ENCODE data around the gene CD1D. TPM values are rescaled to one million over a fixed set of nuclear protein-coding genes. Genes with fewer than 3 reads are reported as not detected.

Gene CD1D
- total and polyA plus RNA-seq, 5 experiments from 2014 or later = 0.10 to 0.27 (median 0.15) TPM; not detected in 1

GRCh38 chr1:158177700-158178450 is 2.8 kb upstream of the CD1D start:
- H3K36me3 Mint-ChIP-seq = no peaks in the 10 kb centered on the region
- DNase-seq (peak in 2 of 10 donors; percentile 2 to 27), ATAC-seq (peak; percentile 40 to 73)
- H3K4me3 Mint-ChIP-seq = peak overlapping the region; percentile 4 to 59 (median 53)
- no peak overlapping the region for H3K27ac Mint-ChIP-seq
- peaks cover 25 to 74% (median 51%) of the 10 kb centered on the region in 5 donors for H3K27me3 Mint-ChIP-seq
- H3K4me1 Mint-ChIP-seq = peaks cover 14 to 47% (median 19%) of the 10 kb centered on the region in 4 donors
- POLR2A ChIA-PET = no interaction called here
- H3K9me3 Mint-ChIP-seq = no peaks in the 10 kb centered on the region

- peaks cover 28 to 89% (median 63%) of the 10 kb centered on the region in 5 donors for H3K27me3 Mint-ChIP-seq
- peak overlapping the region in 5 of 10 donors; percentile 2 to 79 (median 31) for H3K4me3 Mint-ChIP-seq
- peak overlapping the region in 1 of 10 donors; percentile 3 for H3K27ac Mint-ChIP-seq
- POLR2A ChIA-PET = no interaction called here
- no peak for DNase-seq
- peaks cover 14 to 53% (median 19%) of the 10 kb centered on the region in 4 donors for H3K4me1 Mint-ChIP-seq
- H3K36me3 Mint-ChIP-seq = no peaks in the 10 kb centered on the region
- H3K9me3 Mint-ChIP-seq = no peaks in the 10 kb centered on the region
- ATAC-seq = no peak
These were observed 1.2 kb upstream of the CD1D start for GRCh38 chr1:158179301-158180041.

DNA sequence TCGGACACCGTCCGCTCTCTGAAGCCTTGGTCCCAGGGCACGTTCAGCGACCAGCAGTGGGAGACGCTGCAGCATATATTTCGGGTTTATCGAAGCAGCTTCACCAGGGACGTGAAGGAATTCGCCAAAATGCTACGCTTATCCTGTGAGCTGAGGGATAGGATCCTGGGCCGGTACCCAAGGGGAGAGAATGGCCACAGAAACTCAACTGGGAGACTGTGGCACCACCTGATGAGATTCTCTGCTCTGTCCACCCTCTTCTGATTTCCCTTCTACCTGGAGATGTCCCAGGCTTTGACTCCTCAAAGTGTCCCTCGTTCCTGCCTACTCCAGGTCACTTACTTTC is 855 bp downstream of the CD1D start:
- peaks cover 28 to 70% (median 58%) of the 10 kb centered on the region in 5 donors for H3K27me3 Mint-ChIP-seq
- no peak for ATAC-seq
- peaks cover 14 to 51% (median 19%) of the 10 kb centered on the region in 4 donors for H3K4me1 Mint-ChIP-seq
- no peak for DNase-seq
- H3K9me3 Mint-ChIP-seq = no peaks in the 10 kb centered on the region
- no peaks in the 10 kb centered on the region for H3K36me3 Mint-ChIP-seq
- POLR2A ChIA-PET = no interaction called here
- peak overlapping the region in 1 of 10 donors; percentile 19 for H3K27ac Mint-ChIP-seq
- peak overlapping the region; percentile 67 to 91 (median 78) for H3K4me3 Mint-ChIP-seq

DNA sequence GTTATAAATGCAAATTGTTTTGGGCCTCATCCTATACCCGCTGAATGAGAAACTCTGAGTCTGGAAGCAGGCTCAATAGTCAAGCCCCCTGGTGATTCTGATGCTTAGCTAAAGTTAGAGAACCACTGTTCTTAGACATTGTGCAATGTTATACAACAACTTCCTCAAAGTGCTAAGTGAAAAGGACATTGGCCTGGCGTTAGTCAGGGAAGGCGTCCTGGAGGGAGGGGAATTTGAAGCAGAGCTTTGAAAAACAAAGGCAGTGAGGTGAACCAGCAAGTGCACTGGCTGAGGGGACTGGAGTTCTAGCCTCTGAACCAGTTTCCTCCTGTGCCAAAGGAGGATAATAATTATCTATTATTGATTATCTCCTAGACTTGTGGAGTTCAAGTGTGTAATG is 5.1 kb downstream of the CD1D start:
- H3K4me3 Mint-ChIP-seq = no peak overlapping the region
- peaks cover 24 to 60% (median 39%) of the 10 kb centered on the region in 5 donors for H3K27me3 Mint-ChIP-seq
- H3K9me3 Mint-ChIP-seq = no peaks in the 10 kb centered on the region
- no peak overlapping the region for H3K27ac Mint-ChIP-seq
- POLR2A ChIA-PET = no interaction called here
- ATAC-seq = no peak
- H3K36me3 Mint-ChIP-seq = no peaks in the 10 kb centered on the region
- H3K4me1 Mint-ChIP-seq = peaks cover 2 to 20% (median 12%) of the 10 kb centered on the region in 4 donors
- no peak for DNase-seq

- H3K27me3 Mint-ChIP-seq = peaks cover 24 to 56% (median 36%) of the 10 kb centered on the region in 5 donors
- no peaks in the 10 kb centered on the region for H3K36me3 Mint-ChIP-seq
- peaks cover 2 to 19% (median 8%) of the 10 kb centered on the region in 4 donors for H3K4me1 Mint-ChIP-seq
- POLR2A ChIA-PET = no interaction called here
- no peak for DNase-seq
- H3K27ac Mint-ChIP-seq = no peak overlapping the region
- ATAC-seq = no peak
- H3K9me3 Mint-ChIP-seq = no peaks in the 10 kb centered on the region
- H3K4me3 Mint-ChIP-seq = no peak overlapping the region
These were observed 5.5 kb downstream of the CD1D start for GRCh38 chr1:158186180-158186579.

- Mint-ChIP-seq H3K27ac (no peak overlapping the region), H3K27me3 (peaks cover 13 to 32% (median 20%) of the 10 kb centered on the region in 5 donors), H3K4me3 (no peak overlapping the region), H3K4me1 (peaks cover 0 to 3% (median 0%) of the 10 kb centered on the region in 4 donors), H3K9me3 (peaks cover 0 to 10% (median 1%) of the 10 kb centered on the region in 9 donors), H3K36me3 (peaks cover 0 to 2% (median 0%) of the 10 kb centered on the region in 3 donors)
- DNase-seq (no peak), ATAC-seq (no peak)
- POLR2A ChIA-PET = no interaction called here
These were observed 7.9 kb downstream of the CD1D start for GRCh38 chr1:158188611-158189010.

DNA sequence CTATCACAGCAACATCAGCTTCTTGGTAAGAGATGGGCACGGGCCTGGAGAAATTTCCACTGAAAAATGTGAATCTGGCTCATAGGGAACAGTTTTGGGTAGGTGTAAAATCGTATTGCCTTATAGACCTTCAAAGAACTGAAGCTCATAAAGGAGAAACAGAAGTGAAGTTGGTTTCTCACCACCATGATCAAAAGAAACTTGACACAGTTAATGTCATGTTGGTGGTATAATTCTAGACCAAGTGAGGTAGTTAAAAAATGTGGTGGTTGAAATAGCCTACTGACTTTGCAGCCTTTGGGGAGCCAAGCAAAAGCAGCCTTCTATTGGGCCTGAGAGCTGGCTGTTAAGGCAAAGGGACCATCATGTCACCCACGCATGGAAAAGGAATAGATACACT is 8.9 kb downstream of the CD1D start:
- Mint-ChIP-seq H3K27ac (no peak overlapping the region), H3K9me3 (peaks cover 0 to 13% (median 4%) of the 10 kb centered on the region in 9 donors), H3K4me3 (no peak overlapping the region), H3K4me1 (peaks cover 0 to 2% (median 0%) of the 10 kb centered on the region in 4 donors), H3K27me3 (peaks cover 9 to 24% (median 21%) of the 10 kb centered on the region in 5 donors), H3K36me3 (peaks cover 0 to 5% (median 0%) of the 10 kb centered on the region in 3 donors)
- ATAC-seq (no peak), DNase-seq (no peak)
- POLR2A ChIA-PET = no interaction called here

- no peak for ATAC-seq
- POLR2A ChIA-PET = no interaction called here
- Mint-ChIP-seq H3K9me3 (peaks cover 0 to 13% (median 4%) of the 10 kb centered on the region in 9 donors), H3K4me3 (no peak overlapping the region), H3K36me3 (peaks cover 0 to 5% (median 0%) of the 10 kb centered on the region in 3 donors), H3K27ac (no peak overlapping the region), H3K4me1 (no peaks in the 10 kb centered on the region), H3K27me3 (peaks cover 13 to 37% (median 27%) of the 10 kb centered on the region in 5 donors)
- DNase-seq = no peak
These were observed 10.6 kb downstream of the CD1D start for GRCh38 chr1:158191299-158191698.

GRCh38 chr1:158196461-158196860 is 15.8 kb downstream of the CD1D start:
- POLR2A ChIA-PET = no interaction called here
- Mint-ChIP-seq H3K36me3 (peaks cover 0 to 5% (median 0%) of the 10 kb centered on the region in 3 donors), H3K27me3 (peaks cover 8 to 55% (median 22%) of the 10 kb centered on the region in 5 donors), H3K9me3 (peaks cover 0 to 13% (median 4%) of the 10 kb centered on the region in 9 donors), H3K4me1 (no peaks in the 10 kb centered on the region), H3K27ac (no peak overlapping the region), H3K4me3 (no peak overlapping the region)
- ATAC-seq (no peak), DNase-seq (no peak)

DNA sequence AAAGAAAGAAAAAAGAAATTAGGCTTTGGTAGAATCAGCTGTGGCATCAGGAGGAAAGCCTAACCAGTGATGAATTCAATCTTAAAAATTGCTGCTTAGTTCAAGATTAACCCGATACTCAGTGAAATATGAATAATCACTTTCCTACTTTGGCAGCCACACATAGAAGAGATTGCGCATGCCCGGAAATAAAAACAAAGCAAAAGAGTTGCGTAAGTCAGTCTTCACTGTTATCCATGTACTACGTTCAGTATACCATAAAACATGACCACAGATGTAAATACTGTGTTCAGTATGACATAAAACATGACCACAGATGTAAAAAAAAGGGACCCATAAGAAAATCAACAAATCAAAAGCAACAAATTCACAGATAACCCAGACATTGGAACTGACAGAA is 19.2 kb downstream of the CD1D start:
- Mint-ChIP-seq H3K9me3 (no peaks in the 10 kb centered on the region), H3K36me3 (no peaks in the 10 kb centered on the region), H3K27me3 (peaks cover 11 to 61% (median 24%) of the 10 kb centered on the region in 5 donors), H3K4me1 (peaks cover 4 to 14% (median 10%) of the 10 kb centered on the region in 4 donors), H3K27ac (no peak overlapping the region), H3K4me3 (no peak overlapping the region)
- peak in 1 of 10 donors; percentile 11 for DNase-seq
- ATAC-seq = no peak
- POLR2A ChIA-PET = no interaction called here

GRCh38 chr1:158200527-158200926 is 19.8 kb downstream of the CD1D start:
- no peak overlapping the region for H3K27ac Mint-ChIP-seq
- no peak for ATAC-seq
- no peak for DNase-seq
- peaks cover 13 to 55% (median 26%) of the 10 kb centered on the region in 5 donors for H3K27me3 Mint-ChIP-seq
- H3K9me3 Mint-ChIP-seq = no peaks in the 10 kb centered on the region
- no peak overlapping the region for H3K4me3 Mint-ChIP-seq
- peaks cover 4 to 14% (median 10%) of the 10 kb centered on the region in 4 donors for H3K4me1 Mint-ChIP-seq
- POLR2A ChIA-PET = no interaction called here
- H3K36me3 Mint-ChIP-seq = no peaks in the 10 kb centered on the region

DNA sequence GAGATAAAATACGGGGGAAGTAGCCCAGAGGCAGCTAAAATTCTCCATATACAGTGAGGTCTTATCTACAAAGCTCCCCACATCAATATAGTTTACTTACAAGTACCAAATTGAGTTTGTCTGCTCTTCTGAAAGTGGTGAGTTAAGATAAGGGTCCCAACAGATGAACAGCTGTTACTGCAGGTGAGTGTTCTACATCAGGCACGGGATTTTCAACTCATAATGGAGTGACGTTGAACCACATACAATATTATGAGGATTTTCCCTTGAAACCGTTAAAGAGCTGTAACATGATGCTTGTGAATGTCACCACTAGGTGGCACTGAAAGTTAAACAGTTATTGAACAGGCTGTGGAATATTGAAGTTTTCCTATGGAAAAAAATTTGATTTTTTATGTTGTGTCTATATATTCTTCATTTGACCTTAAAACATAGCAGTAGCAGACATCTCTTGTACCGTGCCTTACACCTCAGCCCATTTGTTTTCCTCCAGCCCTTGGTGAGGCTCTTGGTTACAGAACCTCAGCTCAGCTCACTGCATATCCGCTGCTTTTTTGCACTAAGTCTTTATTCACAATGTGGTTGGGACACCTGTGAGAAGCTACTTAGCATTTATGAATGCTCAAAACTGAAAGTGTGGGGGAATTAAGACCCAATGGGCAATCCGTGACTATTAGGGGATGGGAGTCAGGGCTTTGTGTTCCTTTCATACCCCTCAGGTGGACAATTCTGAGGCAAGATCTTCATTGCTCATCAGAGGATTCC is 23.2 kb downstream of the CD1D start:
- Mint-ChIP-seq H3K4me3 (peak overlapping the region in 3 of 10 donors; percentile 8 to 31 (median 11)), H3K36me3 (no peaks in the 10 kb centered on the region), H3K4me1 (peaks cover 4 to 14% (median 10%) of the 10 kb centered on the region in 4 donors), H3K27me3 (peaks cover 10 to 30% (median 22%) of the 10 kb centered on the region in 5 donors), H3K9me3 (no peaks in the 10 kb centered on the region), H3K27ac (no peak overlapping the region)
- ATAC-seq (peak; percentile 75 to 78), DNase-seq (peak in 5 of 10 donors; percentile 5 to 50 (median 49))
- POLR2A ChIA-PET = no interaction called here

Measured in naive thymus-derived CD8-positive, alpha-beta T cell (primary cell).